ENCODE data around the gene SNX9. TPM values are rescaled to one million over a fixed set of nuclear protein-coding genes. Genes with fewer than 3 reads are reported as not detected.

SNX9 gene
- total RNA-seq, 8 experiments from 2014 or later: 8.5 to 32.0 (median 13.7) TPM

- ATAC-seq (replicated peaks in 6 of 8): peak in 2 of 8 experiments; percentile 22 to 27
- Histone ChIP-seq H3K27ac (no peak overlapping the region), H3K4me1 (replicated peaks in 1 of 2) (peaks cover 9 to 14% of the 10 kb centered on the region in 2 donors), H3K4me3 (no peak overlapping the region)
- 27 to 87% (median 81%) methylated on average over 1 to 15 of the region's 15 CpGs; no CpG with 5 or more reads in 4 of the 10 experiments for WGBS, 10 experiments
- in situ Hi-C loops (cut with MboI; ENCODE audit: low pct_unique_long_range_greater_than_20kb in 2 of 9, low sequenced_read_pairs in 9 of 9, unreplicated experiment in 9 of 9): no loop called here
Measured at GRCh38 chr6:157990321-157991066, 167.4 kb downstream of the SNX9 start.

DNA sequence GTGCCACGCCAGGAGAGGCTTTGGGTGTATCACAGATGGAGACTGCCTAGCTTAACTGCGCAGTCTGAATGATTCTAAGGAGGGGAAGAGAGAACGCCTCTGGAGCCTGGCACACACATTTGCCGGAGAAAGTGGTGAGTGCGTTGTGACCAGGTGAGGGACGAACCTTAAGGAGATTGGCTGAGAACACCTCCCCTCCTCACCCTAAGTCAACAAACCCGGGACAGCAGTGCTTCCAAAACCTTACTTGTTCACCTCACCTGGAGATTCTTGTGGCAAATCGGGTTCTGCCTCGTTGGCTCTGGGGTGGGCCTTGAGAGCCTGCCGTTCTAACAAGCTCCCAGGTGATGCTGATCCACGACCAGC lies 168.0 kb downstream of the SNX9 start:
- ATAC-seq (replicated peaks in 6 of 8): no peak
- H3K4me1 ChIP-seq (replicated peaks in 1 of 2): peaks cover 9 to 12% of the 10 kb centered on the region in 2 donors
- H3K27ac ChIP-seq: no peak overlapping the region
- WGBS, 10 experiments: 74 to 100% (median 93%) methylated on average over 1 to 11 of the region's 11 CpGs; no CpG with 5 or more reads in 1 of the 10 experiments
- no peak overlapping the region for H3K4me3 ChIP-seq
- in situ Hi-C loops (cut with MboI; ENCODE audit: low pct_unique_long_range_greater_than_20kb in 2 of 9, low sequenced_read_pairs in 9 of 9, unreplicated experiment in 9 of 9): no loop called here

DNA sequence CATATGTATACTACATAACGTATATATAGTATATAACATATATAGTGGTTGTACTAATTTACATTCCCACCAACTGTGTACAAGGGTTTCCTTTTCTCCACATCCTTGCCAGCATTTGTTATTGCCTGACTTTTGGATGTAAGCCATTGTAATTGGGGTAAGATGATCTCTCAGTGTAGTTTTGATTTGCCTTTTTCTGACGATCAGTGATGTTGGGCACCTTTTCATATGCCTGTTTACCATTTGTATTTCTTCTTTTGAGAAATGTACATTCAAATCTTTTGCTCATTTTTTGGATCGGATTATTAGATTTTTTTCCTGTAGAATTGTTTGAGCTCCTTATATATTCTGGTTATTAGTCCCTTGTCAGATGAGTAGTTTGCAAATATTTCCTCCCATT lies 170.0 kb downstream of the SNX9 start:
- no peak for ATAC-seq (replicated peaks in 6 of 8)
- in situ Hi-C loops (cut with MboI; ENCODE audit: low pct_unique_long_range_greater_than_20kb in 2 of 9, low sequenced_read_pairs in 9 of 9, unreplicated experiment in 9 of 9): no loop called here
- H3K27ac ChIP-seq: no peak overlapping the region
- no peak overlapping the region for H3K4me3 ChIP-seq
- H3K4me1 ChIP-seq (replicated peaks in 1 of 2): peaks cover 18 to 23% of the 10 kb centered on the region in 2 donors
- WGBS, 10 experiments: 53 to 100% (median 80%) methylated on average over 1 to 3 of the region's 3 CpGs

GRCh38 chr6:157994125-157994795 lies 171.2 kb downstream of the SNX9 start:
- H3K27ac ChIP-seq: peak overlapping the region in 1 of 2 donors; percentile 53
- H3K4me3 ChIP-seq: no peak overlapping the region
- in situ Hi-C loops (cut with MboI; ENCODE audit: low pct_unique_long_range_greater_than_20kb in 2 of 9, low sequenced_read_pairs in 9 of 9, unreplicated experiment in 9 of 9): no loop called here
- H3K4me1 ChIP-seq (replicated peaks in 1 of 2): peaks cover 30 to 35% of the 10 kb centered on the region in 2 donors
- ATAC-seq (replicated peaks in 6 of 8): peak in 6 of 8 experiments; percentile 16 to 93 (median 88)
- 47 to 100% (median 71%) methylated on average over 1 to 7 of the region's 7 CpGs; no CpG with 5 or more reads in 1 of the 10 experiments for WGBS, 10 experiments

Other genes starting within 250 kb of the SNX9 start
- 10 to 100 TPM in 2 of 8 experiments, 1 to 10 TPM in 4, under 1 TPM in 2; 0.60 to 35.5 (median 2.2) TPM for gene SYNJ2, start 158.6 kb downstream of the SNX9 start, total RNA-seq